Ovary (tissue), 9 donors: ENCODE measurements around the gene CDK5RAP3. TPM values are rescaled to one million over a fixed set of nuclear protein-coding genes. Genes with fewer than 3 reads are reported as not detected.

Source experiments
- DNase-seq, 5 donors: peaks; one replicate each; pipeline ENCODE4 v3.0.0-alpha.2; 2019 to 2020
- H3K27ac ChIP-seq, 2 donors: fragments of 200-600 bp; one replicate each; pipeline versions ENCODE4 v1.5.1 to v1.8.0; 2019 to 2022
- H3K27me3 ChIP-seq: fragments of 200-600 bp; one replicate; pipeline ENCODE4 v1.8.0; 2022
- H3K36me3 ChIP-seq: fragments of 200-600 bp; sonication (generic); one replicate; pipeline ENCODE4 v1.5.1; 2019
- H3K4me1 ChIP-seq: one replicate; pipeline ENCODE4 v1.8.1; 2013; ENCODE audit warnings: mild to moderate bottlenecking, moderate library complexity; ENCODE audit not compliant: insufficient read depth
- H3K4me3 ChIP-seq: fragments of 200-600 bp; sonication (generic); one replicate; pipeline ENCODE4 v1.5.1; 2017
- H3K9me3 ChIP-seq, 2 donors: fragments of 200-600 bp in 1 of 2; sonication (generic) in 1 of 2; one replicate each; pipeline versions ENCODE4 v1.5.1 to v1.8.1; 2013 to 2019; ENCODE audit warnings: mild to moderate bottlenecking in 1 of 2, moderate library complexity in 1 of 2
- EP300 ChIP-seq: sonication (generic); formaldehyde crosslinking; IDR thresholded peaks from one replicate; pipeline ENCODE4 v1.6.1; 2017; ENCODE audit warnings: antibody characterized with exemption
- POLR2A ChIP-seq: fragments of 450-650 bp; IDR thresholded peaks from one replicate; pipeline ENCODE4 v1.6.1; 2017; ENCODE audit warnings: antibody characterized with exemption, mild to moderate bottlenecking, moderate library complexity
- WGBS, 3 donors: extraction: QIAGEN DNeasy Blood & Tissue Kit in 1 of 3; methylation state at CpG; one replicate each; pipeline versions ENCODE4 v1.1.5 to v1.1.7; 2013 to 2017; 5-methylcytosine and 5-hydroxymethylcytosine counted together
- intact Hi-C, 4 donors: fragments of 100-400 bp; cut with DNase I; formaldehyde crosslinking; loops; one replicate each; pipeline versions ENCODE4 v1.11.0 to v1.15.1; 2022 to 2023
- polyA plus RNA-seq, 2 donors: library from polyadenylated mRNA; stranded (reverse); fragments of 200-250 nt in 1 of 2; fragments of 350-450 nt in 1 of 2; fragmentation: Illumina TruSeq in 1 of 2; extraction: RNeasy Lipid Tissue Mini Kit (QIAGEN cat#74804) in 1 of 2; gene quantifications; one replicate each; pipeline ENCODE4 v1.2.3, GENCODE V29; 2013 to 2014
- total RNA-seq, 7 donors: library from RNA; depleted of rRNA in 2 of 7; stranded (reverse); fragments of >200 nt in 2 of 7; fragmentation: NEBNext Ultra II Directional in 3 of 7; extraction: Animal tissue kit (Norgen Biotek cat#: 25700) in 3 of 7; gene quantifications; one replicate each; pipeline versions ENCODE4 v1.1.0 to v1.2.4, GENCODE V29; 2016 to 2023
- TF ChIP-seq, protein P1 (sequence below), 3 donors: fragments of 450-650 bp in 2 of 3; fragments of 200-600 bp in 1 of 3; IDR thresholded peaks; one replicate each; pipeline versions ENCODE4 v1.5.1 to v1.8.0; 2016 to 2022; ENCODE audit warnings: antibody characterized with exemption in 3 of 3, mild to moderate bottlenecking in 1 of 3
- donor health status: DM: no; HTN: no; CAD: no; lungs with moderate emphysema.
- donor health status: DM: no; HTN: no; CAD: no.
- donor health status: Bipolar disorder and iron deficiency.
- donor health status: DM: yes; HTN: yes; CAD: no.
- donor health status: DM: no; HTN: no; CAD: no.
- donor health status: DM: yes; HTN: yes; CAD: no.

The CDK5RAP3 gene
- total and polyA plus RNA-seq, 9 donors, result 125 to 197 (median 144) TPM

- no peaks in the 10 kb centered on the region for H3K27me3 ChIP-seq
- intact Hi-C loops, result no loop called here
- WGBS, 3 donors, result 90 to 91% (median 91%) methylated on average over 20 of the region's 20 CpGs
- no peak overlapping the region for H3K4me3 ChIP-seq
- H3K4me1 ChIP-seq, result no peaks in the 10 kb centered on the region
- H3K36me3 ChIP-seq, result no peaks in the 10 kb centered on the region
- no peak for DNase-seq
- TF ChIP-seq POLR2A (no peak), EP300 (no peak)
- TF ChIP-seq, protein P1, sequence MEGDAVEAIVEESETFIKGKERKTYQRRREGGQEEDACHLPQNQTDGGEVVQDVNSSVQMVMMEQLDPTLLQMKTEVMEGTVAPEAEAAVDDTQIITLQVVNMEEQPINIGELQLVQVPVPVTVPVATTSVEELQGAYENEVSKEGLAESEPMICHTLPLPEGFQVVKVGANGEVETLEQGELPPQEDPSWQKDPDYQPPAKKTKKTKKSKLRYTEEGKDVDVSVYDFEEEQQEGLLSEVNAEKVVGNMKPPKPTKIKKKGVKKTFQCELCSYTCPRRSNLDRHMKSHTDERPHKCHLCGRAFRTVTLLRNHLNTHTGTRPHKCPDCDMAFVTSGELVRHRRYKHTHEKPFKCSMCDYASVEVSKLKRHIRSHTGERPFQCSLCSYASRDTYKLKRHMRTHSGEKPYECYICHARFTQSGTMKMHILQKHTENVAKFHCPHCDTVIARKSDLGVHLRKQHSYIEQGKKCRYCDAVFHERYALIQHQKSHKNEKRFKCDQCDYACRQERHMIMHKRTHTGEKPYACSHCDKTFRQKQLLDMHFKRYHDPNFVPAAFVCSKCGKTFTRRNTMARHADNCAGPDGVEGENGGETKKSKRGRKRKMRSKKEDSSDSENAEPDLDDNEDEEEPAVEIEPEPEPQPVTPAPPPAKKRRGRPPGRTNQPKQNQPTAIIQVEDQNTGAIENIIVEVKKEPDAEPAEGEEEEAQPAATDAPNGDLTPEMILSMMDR (IDR thresholded peaks at IDR 0.05), result no peak
- no peaks in the 10 kb centered on the region for H3K9me3 ChIP-seq
- no peak overlapping the region for H3K27ac ChIP-seq
These were observed 43.0 kb upstream of the CDK5RAP3 start for GRCh38 chr17:47927821-47928400.

DNA sequence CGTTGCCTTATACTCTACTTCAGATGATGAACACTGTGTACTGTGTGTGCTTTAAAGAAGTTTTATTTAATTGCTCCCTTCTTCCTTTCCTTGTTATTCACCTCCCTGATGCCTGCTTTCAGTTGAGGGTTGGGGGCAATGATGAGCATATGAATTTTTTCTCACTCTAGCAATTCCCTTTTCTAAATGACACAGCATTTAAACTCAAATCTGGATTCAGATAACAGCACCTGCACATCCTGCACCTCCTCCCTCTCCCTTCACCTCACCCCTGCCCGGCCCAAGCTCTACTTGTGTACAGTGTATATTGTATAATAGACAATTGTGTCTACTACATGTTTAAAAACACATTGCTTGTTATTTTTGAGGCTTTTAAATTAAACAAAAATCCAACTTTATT, 42.5 kb upstream of the CDK5RAP3 start:
- no peak for DNase-seq
- Histone ChIP-seq H3K27me3 (no peaks in the 10 kb centered on the region), H3K9me3 (no peaks in the 10 kb centered on the region), H3K36me3 (no peaks in the 10 kb centered on the region), H3K4me3 (no peak overlapping the region), H3K27ac (no peak overlapping the region), H3K4me1 (no peaks in the 10 kb centered on the region)
- intact Hi-C loops, result no loop called here
- TF ChIP-seq EP300 (no peak), POLR2A (no peak)
- TF ChIP-seq, protein P1 (IDR thresholded peaks at IDR 0.05), result no peak
- WGBS, 3 donors, result 61 to 82% (median 81%) methylated on average over 2 of the region's 2 CpGs

DNA sequence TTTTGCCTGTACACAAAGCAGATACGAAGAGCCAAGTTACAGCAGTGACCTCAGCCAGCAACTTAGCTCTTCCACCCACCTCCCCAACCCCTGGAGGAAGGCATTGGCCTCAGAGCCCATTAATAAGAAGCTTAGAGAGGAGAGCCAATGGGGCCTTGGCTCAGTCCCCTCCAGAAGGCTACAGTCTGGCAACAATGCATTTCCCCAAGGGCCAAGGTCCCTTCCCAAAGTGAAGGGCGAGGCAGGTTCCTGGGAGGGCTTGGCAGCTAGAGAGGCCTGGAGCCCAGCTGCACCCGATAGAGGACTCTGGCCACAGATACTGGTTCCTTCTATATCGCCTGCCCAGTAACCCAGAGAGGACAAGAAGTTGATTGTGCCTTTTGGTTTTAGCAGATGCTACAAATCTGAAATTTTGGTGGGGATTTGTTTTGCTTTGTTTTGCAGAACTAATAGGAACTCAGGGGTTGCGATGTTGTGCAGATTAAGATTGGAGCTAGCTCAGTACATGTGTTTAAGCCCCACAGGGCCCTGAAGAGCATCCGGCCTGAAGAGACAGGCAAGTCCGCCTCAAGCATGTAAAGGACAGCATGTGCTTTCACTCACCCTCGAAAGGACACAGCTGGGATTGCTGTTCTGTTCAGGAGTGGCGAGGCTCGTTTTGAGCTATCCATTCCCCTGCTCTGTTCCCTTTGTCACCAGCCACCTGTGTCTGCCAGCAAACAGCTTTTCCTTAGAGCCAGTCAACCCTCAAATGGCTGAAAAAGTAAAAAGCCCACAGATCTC, 41.5 kb upstream of the CDK5RAP3 start:
- Histone ChIP-seq H3K27ac (no peak overlapping the region), H3K4me1 (no peaks in the 10 kb centered on the region), H3K36me3 (no peaks in the 10 kb centered on the region), H3K27me3 (no peaks in the 10 kb centered on the region), H3K9me3 (no peaks in the 10 kb centered on the region), H3K4me3 (no peak overlapping the region)
- DNase-seq, result no peak
- intact Hi-C loops, result no loop called here
- TF ChIP-seq EP300 (no peak), POLR2A (no peak)
- TF ChIP-seq, protein P1 (IDR thresholded peaks at IDR 0.05), result no peak
- WGBS, 3 donors, result 45 to 60% (median 54%) methylated on average over 10 of the region's 10 CpGs

GRCh38 chr17:47931848-47932247, 39.1 kb upstream of the CDK5RAP3 start:
- Histone ChIP-seq H3K4me3 (no peak overlapping the region), H3K27ac (no peak overlapping the region), H3K36me3 (no peaks in the 10 kb centered on the region), H3K9me3 (no peaks in the 10 kb centered on the region), H3K4me1 (no peaks in the 10 kb centered on the region), H3K27me3 (no peaks in the 10 kb centered on the region)
- DNase-seq, result no peak
- 71 to 74% (median 73%) methylated on average over 4 of the region's 4 CpGs for WGBS, 3 donors
- intact Hi-C loops, result no loop called here
- TF ChIP-seq EP300 (no peak), POLR2A (no peak)
- TF ChIP-seq, protein P1 (IDR thresholded peaks at IDR 0.05), result no peak
